ENCODE data around the gene ARAP1.

- TF ChIP-seq CTCF (conservative IDR thresholded peaks at IDR 0.05; ENCODE audit: low read length) = no peak
- no peak for TF ChIP-seq EZH2phosphoT487 (IDR thresholded peaks at IDR 0.05; ENCODE audit: borderline replicate concordance)
These were observed 28.3 kb upstream of the ARAP1 start for GRCh38 chr11:72780296-72781062.

All from Loucy (cell line).